Spleen (tissue), 11 donors: ENCODE data around the gene CMYA5. TPM values are rescaled to one million over a fixed set of nuclear protein-coding genes. Genes with fewer than 3 reads are reported as not detected.

Source experiments
- DNase-seq: peaks from one replicate; pipeline ENCODE4 v3.0.0-alpha.2; 2020
- H3K27ac ChIP-seq, 8 donors: fragments of 200-600 bp; sonication (generic) in 7 of 8; 1 replicate in 4 of 8; 2 replicates in 4 of 8; pipeline versions ENCODE4 v1.5.0 to v1.8.0; 2016 to 2021; ENCODE audit warnings: inconsistent platforms in 4 of 8, mild to moderate bottlenecking in 4 of 8, moderate library complexity in 1 of 8
- H3K27me3 ChIP-seq, 7 donors: fragments of 200-600 bp; sonication (generic) in 6 of 7; replicated peaks in 1 of 7; 1 replicate in 4 of 7; 2 replicates in 3 of 7; pipeline versions ENCODE4 v1.5.0 to v1.8.0; 2016 to 2021; ENCODE audit warnings: inconsistent platforms in 3 of 7, mild to moderate bottlenecking in 1 of 7
- H3K36me3 ChIP-seq, 6 donors: fragments of 200-600 bp; sonication (generic) in 5 of 6; 1 replicate in 4 of 6; 2 replicates in 2 of 6; pipeline versions ENCODE4 v1.5.0 to v1.8.0; 2016 to 2021; ENCODE audit warnings: inconsistent platforms in 2 of 6
- H3K4me1 ChIP-seq, 6 donors: fragments of 200-600 bp; sonication (generic) in 5 of 6; 1 replicate in 3 of 6; 2 replicates in 3 of 6; pipeline versions ENCODE4 v1.5.0 to v1.8.0; 2016 to 2021; ENCODE audit warnings: inconsistent platforms in 3 of 6
- H3K4me3 ChIP-seq, 8 donors: fragments of 200-600 bp; sonication (generic) in 7 of 8; 1 replicate in 4 of 8; 2 replicates in 4 of 8; pipeline versions ENCODE4 v1.5.0 to v1.8.0; 2016 to 2021; ENCODE audit warnings: inconsistent platforms in 4 of 8, mild to moderate bottlenecking in 4 of 8, moderate library complexity in 2 of 8
- H3K9me3 ChIP-seq, 8 donors: fragments of 200-600 bp; sonication (generic) in 7 of 8; 1 replicate in 4 of 8; 2 replicates in 4 of 8; pipeline versions ENCODE4 v1.5.0 to v1.8.0; 2016 to 2021; ENCODE audit warnings: inconsistent platforms in 4 of 8
- CTCF ChIP-seq, 11 experiments: fragments of 200-600 bp in 7 of 11; fragments of 450-650 bp in 4 of 11; sonication (generic) in 4 of 11; IDR thresholded peaks in 8 of 11; conservative IDR thresholded peaks in 3 of 11; 1 replicate in 7 of 11; 2 replicates in 4 of 11; pipeline versions ENCODE4 v1.4.0 to v1.8.0; 2016 to 2021; ENCODE audit warnings: antibody characterized with exemption in 11 of 11, inconsistent platforms in 4 of 11, mild to moderate bottlenecking in 1 of 11
- POLR2A ChIP-seq, 3 donors: fragments of 450-650 bp; IDR thresholded peaks; one replicate each; pipeline ENCODE4 v1.5.1; 2017; ENCODE audit warnings: antibody characterized with exemption in 3 of 3, mild to moderate bottlenecking in 1 of 3
- POLR2AphosphoS5 ChIP-seq, 3 donors: sonication (generic); formaldehyde crosslinking; IDR thresholded peaks; one replicate each; pipeline ENCODE4 v1.5.1; 2017; ENCODE audit warnings: antibody characterized with exemption in 3 of 3
- WGBS, 5 donors: extraction: QIAGEN DNeasy Blood & Tissue Kit in 3 of 5; methylation state at CpG; one replicate each; pipeline versions ENCODE4 v1.1.5 to v1.1.7; 2013 to 2018; 5-methylcytosine and 5-hydroxymethylcytosine counted together
- intact Hi-C: fragments of 100-400 bp; cut with DNase I; formaldehyde crosslinking; loops from one replicate; pipeline ENCODE4 v1.15.0; 2023; ENCODE audit warnings: low total_unique reads
- polyA plus RNA-seq, 3 donors: library from polyadenylated mRNA; stranded (reverse); fragments of 200-250 nt; gene quantifications; one replicate each; pipeline ENCODE4 v1.2.1, GENCODE V29; 2013
- total RNA-seq, 7 donors: library from RNA; depleted of rRNA in 3 of 7; stranded (reverse); fragments of >200 nt in 3 of 7; fragmentation: NEBNext Ultra II Directional in 4 of 7; extraction: Animal tissue kit (Norgen Biotek cat#: 25700) in 4 of 7; gene quantifications; one replicate each; pipeline versions ENCODE4 v1.1.0 to v1.2.1, GENCODE V29; 2016 to 2021
- donor health status: healthy with polysubstance abuse.
- donor health status: DM: no; HTN: no; CAD: no; lungs with moderate emphysema.
- donor health status: DM: no; HTN: no; CAD: no.
- donor health status: Bipolar disorder and iron deficiency.
- donor health status: healthy.
- donor health status: DM: no; HTN: no; CAD: no.
- donor health status: DM: yes; HTN: yes; CAD: no.

The CMYA5 gene
- total and polyA plus RNA-seq, 10 donors: 0.13 to 0.85 (median 0.28) TPM

DNA sequence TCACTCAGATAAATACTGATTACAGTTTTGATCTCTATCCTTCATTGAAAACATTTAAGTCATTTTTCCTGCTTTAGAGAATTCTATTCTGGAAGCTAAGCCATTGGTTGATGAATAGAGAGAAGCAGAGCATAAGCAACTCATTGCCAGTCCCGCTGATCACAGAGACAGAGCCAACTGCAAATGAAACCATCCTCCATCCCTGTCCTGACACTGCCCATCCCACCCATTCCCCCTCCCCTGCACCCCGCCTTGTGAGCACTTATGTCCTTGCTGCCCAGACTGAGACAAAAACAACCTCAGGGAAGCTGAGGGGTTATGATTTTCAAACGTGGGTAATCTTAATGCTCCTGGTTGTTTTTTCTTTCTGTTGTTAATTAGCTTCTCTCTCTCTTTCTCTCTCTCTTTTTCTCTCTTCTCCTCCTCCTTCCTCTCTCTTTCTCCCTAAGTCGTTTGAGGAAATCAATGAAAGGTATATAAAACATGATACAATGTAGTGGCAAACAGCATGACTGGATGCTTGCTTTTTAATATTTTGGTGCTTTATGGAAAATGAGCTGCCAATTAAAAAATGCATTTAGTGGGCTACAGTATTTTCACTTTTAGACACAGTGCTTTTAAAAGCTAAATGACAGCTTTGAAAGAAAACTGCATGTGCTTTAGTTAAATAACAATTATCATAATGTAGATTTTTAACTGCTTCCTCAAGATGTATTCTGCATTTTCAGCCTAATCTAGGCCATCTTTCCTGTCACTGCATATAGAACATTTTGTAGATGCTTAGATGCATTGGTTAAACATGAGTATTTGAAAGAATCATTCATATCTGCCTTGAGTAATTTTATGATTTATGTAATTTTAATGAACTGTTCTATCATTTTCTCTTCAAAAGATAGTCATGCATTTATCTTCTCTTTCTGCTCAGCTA is 57.3 kb downstream of the CMYA5 start:
- Histone ChIP-seq H3K27ac (no peak overlapping the region), H3K9me3 (no peaks in the 10 kb centered on the region), H3K4me3 (no peak overlapping the region), H3K27me3 (no peaks in the 10 kb centered on the region), H3K4me1 (no peaks in the 10 kb centered on the region), H3K36me3 (no peaks in the 10 kb centered on the region)
- intact Hi-C loops: no loop called here
- DNase-seq: no peak
- no peak for TF ChIP-seq POLR2A (IDR thresholded peaks at IDR 0.05)
- no peak for TF ChIP-seq POLR2AphosphoS5 (IDR thresholded peaks at IDR 0.05)
- no peak for TF ChIP-seq CTCF (IDR thresholded peaks at IDR 0.05 in 8 of 11, conservative IDR thresholded peaks at IDR 0.05 in 3 of 11)
- WGBS, 5 donors: 53 to 66% (median 58%) methylated on average over 4 of the region's 4 CpGs

GRCh38 chr5:79750611-79751510 is 61.2 kb downstream of the CMYA5 start:
- no peak for TF ChIP-seq POLR2A (IDR thresholded peaks at IDR 0.05)
- no peak for TF ChIP-seq CTCF (IDR thresholded peaks at IDR 0.05 in 8 of 11, conservative IDR thresholded peaks at IDR 0.05 in 3 of 11)
- TF ChIP-seq POLR2AphosphoS5 (IDR thresholded peaks at IDR 0.05): no peak
- intact Hi-C loops: no loop called here

GRCh38 chr5:79753092-79753491 is 63.5 kb downstream of the CMYA5 start:
- Histone ChIP-seq H3K4me1 (no peaks in the 10 kb centered on the region), H3K9me3 (no peaks in the 10 kb centered on the region), H3K4me3 (no peak overlapping the region), H3K27me3 (no peaks in the 10 kb centered on the region), H3K36me3 (no peaks in the 10 kb centered on the region), H3K27ac (no peak overlapping the region)
- DNase-seq: no peak
- intact Hi-C loops: no loop called here
- WGBS, 5 donors: 35 to 64% (median 55%) methylated on average over 1 of the region's 1 CpG
- TF ChIP-seq POLR2AphosphoS5 (IDR thresholded peaks at IDR 0.05) (no peak), CTCF (IDR thresholded peaks at IDR 0.05 in 8 of 11, conservative IDR thresholded peaks at IDR 0.05 in 3 of 11) (no peak), POLR2A (IDR thresholded peaks at IDR 0.05) (no peak)

More at GRCh38 chr5:79750611-79751510, 61.2 kb downstream of the CMYA5 start:
- no peaks in the 10 kb centered on the region for H3K36me3 ChIP-seq
- no peaks in the 10 kb centered on the region for H3K9me3 ChIP-seq
- no peak overlapping the region for H3K27ac ChIP-seq
- no peak for DNase-seq
- 71 to 80% (median 75%) methylated on average over 8 of the region's 8 CpGs for WGBS, 5 donors
- no peaks in the 10 kb centered on the region for H3K27me3 ChIP-seq
- no peak overlapping the region for H3K4me3 ChIP-seq
- H3K4me1 ChIP-seq: no peaks in the 10 kb centered on the region
